HG02798 (cell line): ENCODE results near the gene XYLT1.

Source experiments
- ATAC-seq: cut with Tn5 transposase; IDR thresholded peaks from one replicate; pipeline ENCODE4 v1.9.1; 2021; ENCODE audit warnings: mild to moderate bottlenecking; ENCODE audit not compliant: unreplicated experiment, poor library complexity

Gene XYLT1

DNA sequence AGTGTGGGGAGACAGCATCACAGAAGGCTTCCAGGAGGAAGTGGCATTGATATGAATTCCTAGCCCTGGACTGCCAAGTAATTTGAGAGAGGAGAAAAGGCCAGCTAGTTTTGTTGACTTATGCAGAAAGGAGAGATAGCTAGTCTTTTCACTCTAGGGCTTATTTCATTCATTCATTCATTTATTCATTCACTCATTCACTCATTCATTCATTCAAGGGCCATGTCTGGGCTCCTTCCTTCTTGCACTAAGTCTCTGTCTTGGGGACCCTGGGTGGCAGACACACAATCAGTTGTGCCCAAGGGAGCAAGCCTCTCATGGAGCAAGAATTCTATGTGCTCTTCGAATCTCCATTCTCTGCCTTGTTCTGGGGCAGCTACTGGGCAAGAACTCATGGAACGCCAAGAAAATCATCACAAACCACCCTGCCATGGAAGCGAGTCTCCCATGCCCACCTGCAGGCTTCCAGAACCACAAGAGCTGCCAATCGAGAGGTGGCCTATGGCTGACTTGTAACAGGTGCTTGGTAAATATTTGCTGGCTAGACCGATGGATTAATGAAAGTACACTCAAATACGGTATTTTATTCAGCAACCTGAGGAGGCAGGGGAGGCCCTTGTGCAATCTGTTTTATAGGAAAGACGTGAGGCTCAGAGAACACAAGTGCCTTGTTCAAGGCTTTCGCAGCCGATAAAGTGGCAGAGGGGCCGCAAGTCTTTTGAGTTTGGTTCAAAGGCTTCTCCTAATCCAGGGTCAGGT, 223.6 kb downstream of the XYLT1 start:
- ATAC-seq = no peak

DNA sequence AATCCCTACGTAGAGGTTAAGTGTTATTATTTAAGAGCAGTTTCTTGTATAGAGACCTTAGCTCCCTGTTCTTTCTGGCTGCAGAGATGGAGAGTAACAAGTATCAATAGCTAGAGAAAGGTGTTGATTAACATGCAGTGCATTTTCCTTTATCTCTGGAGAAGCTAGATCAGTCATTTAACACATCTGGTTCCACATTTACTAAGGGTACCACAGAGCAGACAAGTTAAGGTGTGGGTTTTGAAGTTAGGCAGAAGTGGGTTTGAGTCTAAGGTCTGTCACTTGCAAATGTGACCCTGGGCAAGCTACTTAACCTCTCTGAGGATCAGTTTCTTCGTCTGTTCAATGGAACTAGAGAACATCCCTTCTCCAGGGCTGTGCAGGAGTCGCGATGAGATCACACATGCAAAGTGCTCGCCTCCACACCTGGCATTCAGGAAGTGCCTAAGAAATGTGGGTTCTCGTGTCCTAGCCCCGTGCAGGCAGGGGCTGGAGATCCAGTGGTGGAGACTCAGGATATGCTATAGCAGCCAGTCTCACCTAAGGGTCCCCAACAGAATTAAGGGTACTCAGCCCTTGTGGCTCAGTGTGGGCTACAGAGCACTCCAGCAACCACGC, 224.4 kb downstream of the XYLT1 start:
- ATAC-seq = no peak

DNA sequence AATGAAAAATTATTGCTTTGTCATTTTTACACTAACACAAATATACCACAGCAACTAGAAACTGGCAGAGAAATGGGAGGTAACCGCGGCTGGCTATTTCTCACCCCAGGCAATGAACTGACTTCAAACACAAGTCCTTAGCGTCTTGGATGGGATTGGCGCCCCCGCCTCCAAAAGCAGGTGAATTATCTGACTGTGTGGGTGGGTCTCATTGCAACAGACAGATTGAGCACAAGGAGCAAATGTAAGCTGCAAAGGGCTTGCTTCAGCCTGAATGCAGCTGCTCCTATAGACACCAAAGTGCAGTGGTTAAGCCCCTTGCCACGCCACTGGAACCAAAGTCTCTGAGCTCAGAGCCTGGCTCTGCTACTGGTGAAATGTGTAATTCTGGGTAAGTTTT, 225.0 kb downstream of the XYLT1 start:
- no peak for ATAC-seq

DNA sequence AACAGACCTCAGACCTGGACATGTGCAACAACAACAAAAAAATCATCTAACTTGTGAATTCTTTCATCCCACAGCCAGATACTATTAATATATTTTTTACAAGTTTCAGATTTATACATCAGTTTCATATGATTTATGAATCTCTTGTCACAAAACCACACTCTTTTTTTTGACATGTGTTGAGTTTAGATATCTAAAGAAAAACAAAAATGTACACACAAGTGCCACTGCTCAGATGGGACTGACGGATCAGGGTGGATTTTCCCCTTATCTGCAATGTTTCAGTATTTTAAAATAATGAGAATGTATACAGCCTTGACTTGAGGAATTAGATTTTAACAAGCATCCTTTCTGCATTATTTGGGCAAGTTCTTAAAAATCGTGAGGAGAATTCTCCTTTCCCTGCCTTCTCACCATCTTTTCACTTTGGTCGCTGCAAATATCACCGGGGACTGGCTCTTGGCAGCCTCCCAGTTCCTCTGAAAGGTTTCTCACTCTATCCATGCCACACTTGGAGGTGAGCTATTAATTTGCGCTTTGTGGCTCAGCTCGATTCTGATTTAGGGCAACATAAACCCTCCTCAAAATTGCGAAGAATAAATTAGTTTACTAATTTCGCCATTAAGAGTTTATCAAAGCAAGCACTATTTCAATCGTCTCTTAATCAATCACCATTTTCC, 225.7 kb downstream of the XYLT1 start:
- ATAC-seq = no peak

DNA sequence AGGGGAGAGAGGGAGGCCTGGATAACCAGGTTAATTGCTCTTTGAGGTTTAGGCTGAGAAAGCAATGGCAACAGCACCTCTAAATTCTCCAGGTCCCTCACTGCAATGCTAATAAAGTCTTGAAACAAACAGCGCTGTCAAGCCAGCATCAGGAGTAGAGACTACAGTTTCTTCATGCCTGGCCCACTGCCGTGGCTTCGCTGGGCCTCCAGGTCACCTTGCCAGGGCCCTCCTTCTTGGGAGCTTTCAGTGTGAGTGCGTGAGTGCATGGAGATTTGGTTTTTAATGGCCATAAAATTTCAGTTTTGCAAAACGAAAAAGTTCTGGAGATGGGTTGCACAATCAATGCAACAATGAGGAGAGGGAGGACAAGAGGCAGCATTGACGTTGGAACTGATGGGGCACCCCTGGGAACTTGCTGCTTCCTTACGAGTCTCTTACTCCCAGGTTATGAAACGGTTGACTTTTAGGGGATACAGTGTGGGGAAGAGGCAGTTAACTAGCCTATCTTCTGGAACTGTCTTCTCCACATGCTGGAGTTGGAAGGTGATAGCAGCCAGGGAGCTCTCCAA, 229.4 kb downstream of the XYLT1 start:
- no peak for ATAC-seq

DNA sequence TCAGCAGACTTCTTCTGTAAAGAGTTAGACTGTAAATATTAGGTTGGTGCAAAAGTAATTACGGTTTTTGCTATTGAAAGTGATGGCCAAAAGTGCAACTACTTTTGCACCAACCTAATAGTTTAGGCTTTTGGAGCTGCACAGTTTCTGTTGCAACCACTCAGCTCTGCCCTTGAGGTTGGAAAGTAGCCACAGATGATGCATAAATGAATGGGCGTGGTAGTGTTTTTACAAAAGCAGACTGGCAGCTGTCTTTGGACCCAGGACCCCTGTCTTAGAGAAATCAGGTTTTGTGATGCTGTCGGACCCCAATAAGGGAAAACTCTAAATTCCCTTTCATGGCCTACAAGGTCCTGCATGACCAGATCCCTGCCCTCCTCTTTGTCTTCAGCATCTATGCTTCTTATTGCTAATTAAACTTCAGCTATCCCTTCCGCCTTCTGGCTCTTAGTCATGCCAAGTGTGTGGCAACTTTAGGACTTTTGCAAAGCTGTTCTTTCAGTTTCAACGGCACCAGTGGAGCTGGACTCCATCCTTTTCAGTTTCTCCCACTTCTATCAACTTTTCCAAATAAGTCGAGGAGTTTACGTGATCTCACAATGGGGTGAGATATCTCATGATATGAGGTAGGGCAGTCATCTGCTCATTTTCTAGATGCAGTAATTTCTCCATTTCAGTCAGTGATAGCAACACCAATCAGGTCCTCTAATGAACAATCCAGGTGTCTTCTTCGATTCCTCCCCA, 232.3 kb downstream of the XYLT1 start:
- ATAC-seq = no peak

DNA sequence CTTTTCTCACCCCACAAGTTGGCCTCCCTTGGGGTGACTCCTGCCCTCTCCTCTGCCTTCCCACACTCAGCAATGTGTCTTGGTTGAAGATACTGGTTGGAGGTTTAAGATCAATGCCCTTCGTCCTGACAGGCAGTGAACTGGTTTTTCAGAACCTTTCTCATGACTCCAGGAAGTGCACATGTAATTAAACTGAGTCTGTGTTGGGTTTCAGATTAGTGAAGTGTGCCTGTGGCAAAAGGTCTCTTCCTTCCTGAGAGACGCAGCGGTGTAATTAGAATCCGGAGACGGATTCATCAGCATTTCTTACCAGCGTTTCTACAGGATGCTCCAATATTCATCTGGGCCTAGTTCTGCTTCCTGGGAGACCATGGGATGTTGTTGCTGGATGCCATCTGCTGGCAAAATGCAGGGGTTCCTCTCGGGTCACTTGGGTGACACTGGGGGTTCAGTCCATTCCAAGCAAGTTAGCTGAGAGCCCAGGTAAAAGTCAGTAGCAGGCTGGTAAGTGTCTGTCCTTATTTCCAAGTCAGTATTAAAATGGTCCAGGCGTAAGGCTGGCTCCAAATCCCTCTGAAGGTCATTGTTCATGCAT, 233.3 kb downstream of the XYLT1 start:
- no peak for ATAC-seq

DNA sequence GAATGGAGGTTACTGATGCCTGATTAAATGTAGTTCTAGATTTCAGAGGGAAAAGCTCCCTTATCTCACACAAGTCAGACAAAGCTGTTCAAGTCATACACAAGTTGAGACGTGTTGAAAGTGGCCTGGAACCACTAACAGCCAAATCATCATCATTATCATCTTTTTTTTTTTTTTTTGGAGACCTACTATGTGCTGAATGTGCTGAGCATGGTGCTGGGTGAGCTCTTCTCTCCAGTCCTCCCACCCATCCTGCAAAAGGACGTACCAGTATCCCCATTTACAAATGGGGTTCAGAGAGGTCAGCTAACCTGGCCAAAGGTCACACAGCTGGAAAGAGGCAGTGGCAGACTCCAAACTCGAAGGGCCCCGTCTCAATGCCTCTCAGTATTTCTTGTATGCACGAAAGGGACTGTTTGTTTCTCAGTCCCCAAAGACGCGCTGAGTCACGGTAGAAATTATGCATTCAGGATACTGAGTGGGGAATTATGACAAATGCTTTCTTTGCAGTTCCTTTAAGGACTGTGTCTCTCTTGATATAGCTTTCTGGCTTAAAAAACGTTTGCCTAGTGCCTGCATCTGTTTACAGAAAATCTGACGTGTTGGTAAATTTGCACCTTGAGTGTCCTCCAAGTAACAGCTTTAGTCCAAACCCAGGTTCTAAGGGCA, 235.5 kb downstream of the XYLT1 start:
- no peak for ATAC-seq

DNA sequence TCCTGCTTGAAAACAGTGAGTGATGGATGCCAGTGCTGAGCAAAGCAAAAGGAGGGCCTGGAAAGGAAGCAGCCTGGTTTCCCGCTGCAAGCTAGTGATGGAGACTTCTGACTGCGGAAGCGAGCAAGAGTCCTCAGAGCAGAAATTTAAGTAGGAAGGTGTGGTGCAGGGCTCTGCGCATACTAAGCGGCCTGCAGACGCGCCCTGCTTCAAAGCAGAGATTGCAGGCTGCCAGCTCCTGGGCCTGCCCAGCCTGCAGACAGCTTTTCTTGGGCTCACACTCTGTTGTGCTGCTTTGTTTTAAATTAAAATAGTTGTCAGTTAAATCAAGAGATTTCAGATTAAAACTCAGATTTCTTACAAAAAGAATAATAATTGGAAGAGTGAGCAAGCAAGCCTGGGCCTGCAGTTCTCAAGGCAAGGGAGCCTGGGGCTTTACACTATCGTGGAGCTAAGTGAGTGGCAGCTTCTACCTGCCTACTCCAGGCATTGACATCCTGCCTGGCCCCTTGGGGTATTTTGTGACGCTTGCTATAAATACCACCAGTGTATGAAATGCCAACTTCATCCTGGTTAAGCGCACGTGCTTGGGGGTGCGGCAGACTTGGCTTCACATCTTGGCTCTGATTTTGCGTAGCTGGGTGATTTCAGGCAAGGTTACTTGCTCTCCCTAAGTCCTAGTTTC, 237.3 kb downstream of the XYLT1 start:
- ATAC-seq = no peak

DNA sequence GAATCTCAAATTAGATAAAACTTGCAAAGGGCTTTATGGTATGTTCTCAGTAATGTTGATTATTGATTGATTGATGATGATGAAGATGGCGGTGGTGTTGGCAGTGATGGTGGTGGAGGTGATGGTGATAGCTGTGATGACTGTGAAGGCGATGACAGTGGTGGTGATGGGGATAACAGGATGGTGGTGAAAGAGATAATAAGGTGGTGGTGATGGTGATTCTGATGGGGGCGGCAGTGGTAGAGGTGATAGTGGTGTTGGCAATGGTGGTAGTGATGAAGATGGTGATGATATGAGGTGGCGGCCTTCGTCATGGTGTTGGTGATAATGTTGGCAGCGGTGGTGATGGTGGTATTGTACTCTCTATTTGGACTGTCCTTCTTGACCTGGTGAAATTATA, 238.3 kb downstream of the XYLT1 start:
- no peak for ATAC-seq

DNA sequence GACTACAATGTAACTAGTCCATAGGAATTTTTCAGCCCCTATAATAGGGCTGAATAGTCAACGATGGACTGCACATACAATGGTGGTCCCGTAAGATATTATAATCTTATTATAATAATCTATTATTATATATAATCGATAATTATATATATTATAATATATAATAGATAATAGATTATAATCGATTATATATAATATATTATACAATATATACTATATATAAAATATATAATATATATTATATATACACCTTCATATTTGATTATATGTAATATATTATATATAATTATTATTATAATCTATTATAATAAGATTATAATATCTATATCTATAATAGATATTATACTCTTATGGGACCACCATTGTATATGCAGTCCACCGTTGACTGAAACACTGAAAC, 238.8 kb downstream of the XYLT1 start:
- ATAC-seq = no peak

DNA sequence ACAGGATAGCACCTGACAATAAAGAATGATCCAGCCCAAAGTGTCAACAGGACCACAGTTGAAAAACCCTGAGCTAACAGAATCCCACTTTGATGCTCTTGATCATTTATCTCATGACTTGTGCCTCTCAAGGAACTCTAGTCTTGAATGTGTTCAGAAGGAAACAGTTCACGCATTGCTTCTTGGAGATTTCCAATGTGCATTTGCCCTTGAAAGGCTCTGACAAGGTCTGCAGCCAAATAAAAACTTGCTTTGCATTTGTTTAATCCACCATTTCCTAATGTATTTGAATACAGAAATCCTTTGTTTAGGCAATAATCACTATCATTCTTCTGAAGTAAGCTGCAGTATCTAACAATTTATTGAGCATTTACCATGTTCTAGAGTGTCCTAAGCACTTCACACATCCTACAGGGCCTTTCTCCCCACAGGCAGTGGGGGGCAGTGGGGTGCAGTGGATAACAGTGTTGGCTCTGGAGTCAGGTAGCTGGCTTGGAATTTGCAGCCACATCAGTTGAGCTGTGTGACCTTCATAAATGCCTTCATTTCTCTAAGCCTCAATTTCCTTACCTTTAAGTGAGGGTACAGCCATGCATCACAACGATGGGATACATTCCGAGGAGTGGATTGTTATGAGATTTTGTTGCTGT, 239.7 kb downstream of the XYLT1 start:
- no peak for ATAC-seq

DNA sequence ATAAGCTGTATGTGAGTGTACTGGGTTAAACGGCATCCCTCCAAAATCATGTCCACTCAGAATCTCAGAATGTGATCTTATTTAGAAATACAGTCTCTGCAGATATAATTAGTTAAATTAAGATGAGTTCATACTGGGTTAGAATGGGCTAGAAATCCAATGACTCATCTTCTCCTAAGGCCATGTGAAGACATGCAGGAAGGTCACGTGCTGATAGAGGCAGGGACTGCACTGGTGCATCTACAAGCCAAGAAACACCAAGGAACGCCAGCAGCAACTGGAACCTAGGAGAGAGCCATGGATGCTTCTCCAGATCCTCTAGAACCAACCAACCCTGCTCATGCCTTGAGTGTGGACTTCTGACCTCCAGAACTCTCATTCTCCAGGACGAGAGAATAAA, 241.0 kb downstream of the XYLT1 start:
- ATAC-seq = no peak

DNA sequence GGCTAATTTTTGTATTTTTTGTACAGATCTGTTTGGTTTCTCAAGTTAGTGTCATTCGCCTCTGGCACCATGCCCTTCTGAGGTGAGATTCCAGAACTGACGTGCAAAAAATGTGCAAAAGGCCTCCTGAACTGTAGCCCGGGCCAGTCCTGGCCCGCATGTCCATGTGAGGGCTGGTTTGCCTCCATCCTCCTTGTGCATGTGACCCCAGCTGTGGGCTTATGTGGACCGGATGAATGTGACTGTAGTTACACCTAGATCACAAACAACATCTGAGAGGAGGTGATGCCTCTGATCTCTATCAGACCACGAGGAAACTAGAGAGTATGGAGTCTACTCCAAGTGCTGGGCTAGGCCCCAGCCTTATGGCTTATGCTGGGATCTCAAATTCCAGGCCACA, 241.6 kb downstream of the XYLT1 start:
- ATAC-seq = no peak

DNA sequence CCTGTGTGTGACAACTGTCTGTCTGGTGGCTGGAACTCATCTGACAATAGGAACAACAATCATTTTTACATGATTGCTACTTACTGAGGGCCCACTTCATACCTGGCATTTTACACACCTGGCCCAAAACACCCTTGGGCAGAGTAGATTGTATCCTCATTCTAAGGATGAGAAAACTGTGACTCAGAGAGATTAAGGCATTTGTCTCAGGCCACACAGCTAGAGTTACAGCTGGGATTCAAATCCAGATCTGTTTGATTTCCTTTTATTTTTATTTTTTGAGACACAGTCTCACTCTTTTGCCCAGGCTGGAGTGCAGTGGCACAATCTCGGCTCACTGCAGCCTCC, 242.1 kb downstream of the XYLT1 start:
- ATAC-seq = no peak

DNA sequence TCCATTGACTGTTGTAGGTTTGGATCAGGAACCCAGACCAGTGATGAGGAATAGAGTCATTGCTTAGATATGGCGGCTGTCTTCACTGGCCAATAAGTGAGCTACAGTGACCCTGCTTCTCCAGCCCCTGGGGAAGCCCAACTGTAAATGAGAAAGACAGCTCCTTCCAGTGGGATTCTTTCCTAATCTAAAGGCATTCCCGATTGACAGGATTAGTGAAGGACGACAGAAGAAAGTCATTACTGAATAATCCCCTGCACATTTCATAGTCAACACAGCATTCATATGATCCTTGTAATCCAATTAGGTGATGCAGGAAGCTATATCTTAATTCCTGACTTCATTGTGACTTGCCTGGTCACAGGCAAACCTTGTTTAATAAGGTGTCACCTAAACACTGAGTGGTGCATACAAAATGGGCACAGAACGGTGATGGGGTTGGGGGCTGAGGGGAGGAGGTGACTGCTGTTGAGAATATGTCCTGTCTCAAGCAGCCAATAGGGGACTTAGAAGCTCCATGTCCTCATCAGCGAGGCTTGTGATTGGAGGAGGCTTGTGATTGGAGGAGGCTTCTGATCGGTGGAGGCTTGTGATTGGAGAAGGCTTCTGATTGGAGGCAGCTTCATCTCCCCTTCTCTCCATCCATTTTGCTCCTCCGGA, 242.6 kb downstream of the XYLT1 start:
- no peak for ATAC-seq

DNA sequence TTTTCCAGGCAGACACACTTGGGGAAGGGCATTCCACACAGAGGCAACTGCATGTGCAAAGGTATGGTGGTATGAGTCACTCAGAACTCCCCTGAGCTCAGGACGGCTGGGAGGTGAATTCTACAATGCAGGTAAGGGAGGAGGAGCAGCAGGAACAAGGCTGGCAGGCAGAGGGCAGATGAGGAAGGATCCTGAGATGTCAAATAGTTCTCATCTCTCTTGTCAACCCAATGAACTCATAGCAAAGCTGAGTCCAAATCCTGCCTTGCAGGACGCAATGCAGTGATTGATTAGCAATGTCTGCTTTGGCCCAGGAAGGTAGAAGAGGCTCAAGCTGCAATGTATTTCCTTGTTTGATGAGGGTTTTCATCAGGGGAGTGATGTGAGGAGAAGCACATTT, 243.5 kb downstream of the XYLT1 start:
- no peak for ATAC-seq

DNA sequence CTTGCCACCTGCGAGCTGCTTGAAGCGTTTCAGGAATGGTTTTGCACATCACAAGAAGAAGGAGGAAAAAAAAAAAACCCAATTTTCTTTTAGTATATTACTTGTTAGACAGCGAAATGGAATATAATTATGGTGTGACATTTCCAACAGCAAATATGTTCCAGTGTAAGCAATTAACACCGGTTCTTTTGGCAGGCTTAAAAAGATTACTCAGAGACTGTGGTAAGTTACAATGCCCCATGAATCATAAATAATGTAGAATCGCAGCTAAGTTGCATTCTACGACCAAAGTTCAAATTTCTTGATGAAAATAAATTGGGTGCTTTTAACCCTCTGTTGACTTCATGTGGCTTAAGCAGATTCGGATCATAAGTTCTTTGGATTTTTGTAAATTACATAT, 245.2 kb downstream of the XYLT1 start:
- no peak for ATAC-seq
